HG03571 (cell line): Measurements from ENCODE around the gene AFP.

Source experiments
- ATAC-seq: cut with Tn5 transposase; IDR thresholded peaks from one replicate; pipeline ENCODE4 v1.9.1; 2021; ENCODE audit not compliant: unreplicated experiment

The AFP gene

GRCh38 chr4:73413294-73413755, 22.7 kb upstream of the AFP start:
- ATAC-seq: no peak

- ATAC-seq: no peak
Observed at GRCh38 chr4:73414936-73415271, 21.1 kb upstream of the AFP start.

GRCh38 chr4:73415807-73416238, 20.2 kb upstream of the AFP start:
- no peak for ATAC-seq

- ATAC-seq: no peak
Observed at GRCh38 chr4:73416423-73417087, 19.5 kb upstream of the AFP start.

DNA sequence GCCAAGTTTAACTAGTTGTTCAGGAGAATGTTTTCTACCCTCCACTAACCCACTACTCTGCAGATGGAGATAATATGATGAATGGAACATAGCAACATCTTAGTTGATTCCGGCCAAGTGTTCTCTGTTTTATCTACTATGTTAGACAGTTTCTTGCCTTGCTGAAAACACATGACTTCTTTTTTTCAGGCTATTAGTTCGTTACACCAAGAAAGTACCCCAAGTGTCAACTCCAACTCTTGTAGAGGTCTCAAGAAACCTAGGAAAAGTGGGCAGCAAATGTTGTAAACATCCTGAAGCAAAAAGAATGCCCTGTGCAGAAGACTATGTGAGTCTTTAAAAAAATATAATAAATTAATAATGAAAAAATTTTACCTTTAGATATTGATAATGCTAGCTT, 18.7 kb upstream of the AFP start:
- no peak for ATAC-seq

DNA sequence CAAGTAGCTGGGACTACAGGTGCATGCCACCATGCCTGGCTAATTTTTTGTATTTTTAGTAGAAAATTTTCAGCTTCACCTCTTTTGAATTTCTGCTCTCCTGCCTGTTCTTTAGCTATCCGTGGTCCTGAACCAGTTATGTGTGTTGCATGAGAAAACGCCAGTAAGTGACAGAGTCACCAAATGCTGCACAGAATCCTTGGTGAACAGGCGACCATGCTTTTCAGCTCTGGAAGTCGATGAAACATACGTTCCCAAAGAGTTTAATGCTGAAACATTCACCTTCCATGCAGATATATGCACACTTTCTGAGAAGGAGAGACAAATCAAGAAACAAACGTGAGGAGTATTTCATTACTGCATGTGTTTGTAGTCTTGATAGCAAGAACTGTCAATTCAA, 18.0 kb upstream of the AFP start:
- no peak for ATAC-seq

DNA sequence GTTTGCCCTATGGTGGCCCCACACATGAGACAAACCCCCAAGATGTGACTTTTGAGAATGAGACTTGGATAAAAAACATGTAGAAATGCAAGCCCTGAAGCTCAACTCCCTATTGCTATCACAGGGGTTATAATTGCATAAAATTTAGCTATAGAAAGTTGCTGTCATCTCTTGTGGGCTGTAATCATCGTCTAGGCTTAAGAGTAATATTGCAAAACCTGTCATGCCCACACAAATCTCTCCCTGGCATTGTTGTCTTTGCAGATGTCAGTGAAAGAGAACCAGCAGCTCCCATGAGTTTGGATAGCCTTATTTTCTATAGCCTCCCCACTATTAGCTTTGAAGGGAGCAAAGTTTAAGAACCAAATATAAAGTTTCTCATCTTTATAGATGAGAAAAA, 17.3 kb upstream of the AFP start:
- no peak for ATAC-seq

DNA sequence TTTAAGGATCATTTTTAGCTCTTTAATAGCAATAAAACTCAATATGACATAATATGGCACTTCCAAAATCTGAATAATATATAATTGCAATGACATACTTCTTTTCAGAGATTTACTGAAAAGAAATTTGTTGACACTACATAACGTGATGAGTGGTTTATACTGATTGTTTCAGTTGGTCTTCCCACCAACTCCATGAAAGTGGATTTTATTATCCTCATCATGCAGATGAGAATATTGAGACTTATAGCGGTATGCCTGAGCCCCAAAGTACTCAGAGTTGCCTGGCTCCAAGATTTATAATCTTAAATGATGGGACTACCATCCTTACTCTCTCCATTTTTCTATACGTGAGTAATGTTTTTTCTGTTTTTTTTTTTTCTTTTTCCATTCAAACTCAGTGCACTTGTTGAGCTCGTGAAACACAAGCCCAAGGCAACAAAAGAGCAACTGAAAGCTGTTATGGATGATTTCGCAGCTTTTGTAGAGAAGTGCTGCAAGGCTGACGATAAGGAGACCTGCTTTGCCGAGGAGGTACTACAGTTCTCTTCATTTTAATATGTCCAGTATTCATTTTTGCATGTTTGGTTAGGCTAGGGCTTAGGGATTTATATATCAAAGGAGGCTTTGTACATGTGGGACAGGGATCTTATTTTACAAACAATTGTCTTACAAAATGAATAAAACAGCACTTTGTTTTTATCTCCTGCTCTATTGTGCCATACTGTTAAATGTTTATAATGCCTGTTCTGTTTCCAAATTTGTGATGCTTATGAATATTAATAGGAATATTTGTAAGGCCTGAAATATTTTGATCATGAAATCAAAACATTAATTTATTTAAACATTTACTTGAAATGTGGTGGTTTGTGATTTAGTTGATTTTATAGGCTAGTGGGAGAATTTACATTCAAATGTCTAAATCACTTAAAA, 16.6 kb upstream of the AFP start:
- no peak for ATAC-seq

DNA sequence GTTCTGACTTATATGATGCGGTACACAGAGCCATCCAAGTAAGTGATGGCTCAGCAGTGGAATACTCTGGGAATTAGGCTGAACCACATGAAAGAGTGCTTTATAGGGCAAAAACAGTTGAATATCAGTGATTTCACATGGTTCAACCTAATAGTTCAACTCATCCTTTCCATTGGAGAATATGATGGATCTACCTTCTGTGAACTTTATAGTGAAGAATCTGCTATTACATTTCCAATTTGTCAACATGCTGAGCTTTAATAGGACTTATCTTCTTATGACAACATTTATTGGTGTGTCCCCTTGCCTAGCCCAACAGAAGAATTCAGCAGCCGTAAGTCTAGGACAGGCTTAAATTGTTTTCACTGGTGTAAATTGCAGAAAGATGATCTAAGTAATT, 15.4 kb upstream of the AFP start:
- ATAC-seq: no peak

- no peak for ATAC-seq
Observed at GRCh38 chr4:73421708-73422457, 14.1 kb upstream of the AFP start.

GRCh38 chr4:73422458-73422752, 13.6 kb upstream of the AFP start:
- no peak for ATAC-seq

DNA sequence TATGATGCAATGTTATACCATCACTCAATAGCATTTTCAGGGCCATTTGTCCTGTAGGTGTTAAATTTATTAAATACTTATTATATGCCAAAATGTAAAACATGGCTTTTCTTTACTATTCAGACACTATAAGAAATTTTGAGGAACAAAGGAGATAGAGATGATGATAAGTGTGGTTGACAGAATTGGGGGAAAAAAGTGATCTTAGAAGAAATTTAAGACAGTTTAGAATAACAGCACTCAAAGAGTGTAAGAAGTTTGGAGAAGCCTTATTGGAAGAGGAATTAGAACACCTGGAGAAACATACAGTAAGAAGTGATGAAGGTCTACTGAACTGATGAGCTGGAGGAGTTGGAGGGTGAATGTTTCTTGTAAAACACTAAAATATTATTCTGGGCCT, 12.8 kb upstream of the AFP start:
- ATAC-seq: no peak

GRCh38 chr4:73426666-73427065, 9.4 kb upstream of the AFP start:
- no peak for ATAC-seq

DNA sequence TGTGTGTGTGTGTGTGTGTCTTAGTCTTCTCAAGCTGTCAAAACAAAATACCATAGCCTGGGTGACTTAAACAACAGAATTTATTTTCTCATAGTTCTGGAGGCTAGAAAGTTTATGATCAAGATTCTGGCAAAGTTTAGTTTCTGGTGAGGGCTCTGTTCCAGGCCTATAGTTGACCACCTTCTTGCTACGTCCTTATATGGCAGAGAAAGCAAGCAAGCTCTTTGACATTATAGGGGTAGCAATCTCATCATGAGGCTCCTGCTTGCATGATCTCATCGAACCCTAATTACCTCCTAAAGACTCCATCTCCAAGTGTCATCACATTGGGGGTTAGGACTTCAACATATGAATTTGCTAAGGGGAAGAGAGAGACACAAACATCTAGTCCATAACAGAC, 6.9 kb upstream of the AFP start:
- no peak for ATAC-seq

GRCh38 chr4:73429826-73430587, 6.0 kb upstream of the AFP start:
- no peak for ATAC-seq

DNA sequence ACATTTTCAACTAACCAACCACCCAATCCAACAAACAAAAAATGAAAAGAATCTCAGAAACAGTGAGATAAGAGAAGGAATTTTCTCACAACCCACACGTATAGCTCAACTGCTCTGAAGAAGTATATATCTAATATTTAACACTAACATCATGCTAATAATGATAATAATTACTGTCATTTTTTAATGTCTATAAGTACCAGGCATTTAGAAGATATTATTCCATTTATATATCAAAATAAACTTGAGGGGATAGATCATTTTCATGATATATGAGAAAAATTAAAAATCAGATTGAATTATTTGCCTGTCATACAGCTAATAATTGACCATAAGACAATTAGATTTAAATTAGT, 4.2 kb upstream of the AFP start:
- ATAC-seq: no peak

GRCh38 chr4:73432169-73433000, 3.6 kb upstream of the AFP start:
- ATAC-seq: no peak

DNA sequence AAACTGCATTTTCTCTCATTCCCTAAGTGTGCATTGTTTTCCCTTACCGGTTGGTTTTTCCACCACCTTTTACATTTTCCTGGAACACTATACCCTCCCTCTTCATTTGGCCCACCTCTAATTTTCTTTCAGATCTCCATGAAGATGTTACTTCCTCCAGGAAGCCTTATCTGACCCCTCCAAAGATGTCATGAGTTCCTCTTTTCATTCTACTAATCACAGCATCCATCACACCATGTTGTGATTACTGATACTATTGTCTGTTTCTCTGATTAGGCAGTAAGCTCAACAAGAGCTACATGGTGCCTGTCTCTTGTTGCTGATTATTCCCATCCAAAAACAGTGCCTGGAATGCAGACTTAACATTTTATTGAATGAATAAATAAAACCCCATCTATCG, 2.9 kb upstream of the AFP start:
- ATAC-seq: no peak

- no peak for ATAC-seq
Observed at GRCh38 chr4:73434311-73434710, 1.7 kb upstream of the AFP start.
